T-helper 17 cell (primary cell): ENCODE measurements around the gene C2orf80. TPM values are rescaled to one million over a fixed set of nuclear protein-coding genes. Genes with fewer than 3 reads are reported as not detected.
"Not testable (repeated sequence)": the region's sequence is repeated elsewhere in the genome, so short reads cannot be mapped to it uniquely, and the experiment has no call there.

Experiments used
- ATAC-seq: fragments of 150-1000 bp; cut with Tn5 transposase; 2 replicates; pipeline ENCODE4 v1.10.0; 2021; ENCODE audit warnings: mild to moderate bottlenecking, moderate library complexity
- DNase-seq, 3 donors: peaks; one replicate each; pipeline versions ENCODE4 v3.0.0 to v3.0.0-alpha.2; 2020 to 2021
- H3K9me3 ChIP-seq: one replicate; pipeline ENCODE4 v1.7.0; 2013; ENCODE audit warnings: low read length, mild to moderate bottlenecking; ENCODE audit not compliant: control insufficient read depth, poor library complexity, severe bottlenecking
- H3K27ac Mint-ChIP-seq: one replicate; pipeline ENCODE4 v1.8.0; 2022; ENCODE audit warnings: mild to moderate bottlenecking, moderate library complexity, mixed read lengths
- H3K27me3 Mint-ChIP-seq: one replicate; pipeline ENCODE4 v1.8.0; 2022; ENCODE audit warnings: mixed read lengths
- H3K36me3 Mint-ChIP-seq: one replicate; pipeline ENCODE4 v1.8.0; 2022; ENCODE audit warnings: low read depth, mixed read lengths
- H3K4me1 Mint-ChIP-seq: one replicate; pipeline ENCODE4 v1.8.0; 2022; ENCODE audit warnings: mild to moderate bottlenecking, mixed read lengths
- H3K4me3 Mint-ChIP-seq: one replicate; pipeline ENCODE4 v1.8.0; 2022; ENCODE audit warnings: mild to moderate bottlenecking, moderate library complexity, mixed read lengths
- total RNA-seq, 4 donors: library from RNA in 2 of 4; stranded (reverse) in 2 of 4; gene quantifications; one replicate each; pipeline ENCODE4 v1.2.3 and lab custom pipeline; 2022 to 2026

The C2orf80 gene
- total RNA-seq, 2 donors from 2014 or later, result not detected

DNA sequence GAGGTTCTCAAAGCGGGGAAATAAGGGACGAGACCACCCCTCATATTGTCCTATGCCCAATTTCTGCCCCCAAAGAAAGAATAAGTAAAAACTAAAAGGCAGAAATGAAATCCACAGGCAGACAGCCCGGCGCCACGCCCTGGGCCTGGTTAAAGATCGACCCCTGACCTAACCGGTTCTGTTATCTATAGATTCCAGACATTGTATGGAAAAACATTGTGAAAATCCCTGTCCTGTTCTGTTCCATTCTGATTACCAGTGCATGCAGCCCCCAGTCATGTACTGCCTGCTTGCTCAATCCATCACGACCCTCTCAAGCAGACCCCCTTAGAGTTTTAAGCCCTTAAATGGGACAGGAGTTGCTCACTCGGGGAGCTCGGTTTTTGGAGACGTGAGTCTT, 72.4 kb downstream of the C2orf80 start:
- ATAC-seq, H3K9me3 ChIP-seq, H3K36me3 Mint-ChIP-seq, DNase-seq, H3K4me3 Mint-ChIP-seq, H3K4me1 Mint-ChIP-seq, H3K27ac Mint-ChIP-seq: not testable (repeated sequence)
- H3K27me3 Mint-ChIP-seq, result peaks cover 21% of the 10 kb centered on the region

Other genes with a start within 250 kb of the C2orf80 start
- gene PLEKHM3, start 164.5 kb downstream of the C2orf80 start, total RNA-seq, result 10 to 100 TPM; 14.3 to 14.4 TPM
- not detected for gene CRYGD, start 65.5 kb downstream of the C2orf80 start, total RNA-seq
- not detected for gene CRYGC, start 60.2 kb downstream of the C2orf80 start, total RNA-seq
- not detected for gene CRYGB, start 43.9 kb downstream of the C2orf80 start, total RNA-seq
- not detected for gene CRYGA, start 26.4 kb downstream of the C2orf80 start, total RNA-seq
- gene IDH1, start 65.0 kb upstream of the C2orf80 start, total RNA-seq, result 1 to 10 TPM; 3.5 to 5.8 TPM
- gene PIKFYVE, start 76.2 kb upstream of the C2orf80 start, total RNA-seq, result 10 to 100 TPM; 34.5 to 41.5 TPM
- gene PTH2R, start 216.8 kb upstream of the C2orf80 start, total RNA-seq, result under 1 TPM in 1 of 2 donors, not detected in 1; 0.27 TPM